ENCODE results near the gene MAP1B. TPM values are rescaled to one million over a fixed set of nuclear protein-coding genes. Genes with fewer than 3 reads are reported as not detected.

Gene MAP1B
- total and polyA plus RNA-seq, 7 experiments from 2014 or later = 0.06 to 0.21 (median 0.10) TPM; not detected in 4

GRCh38 chr5:72147569-72147968, 40.3 kb downstream of the MAP1B start:
- CTCF ChIA-PET = no interaction called here
- no peak overlapping the region for H3K27ac Mint-ChIP-seq
- no peak overlapping the region for H3K27ac ChIP-seq (ENCODE audit: low read depth, low read length)

GRCh38 chr5:72149742-72150141, 42.5 kb downstream of the MAP1B start:
- H3K9me3 ChIP-seq (ENCODE audit: control insufficient read depth in 2 of 3, low read length in 3 of 3) = no peaks in the 10 kb centered on the region
- no peak overlapping the region for H3K4me3 Mint-ChIP-seq
- no peak overlapping the region for H3K27ac Mint-ChIP-seq
- intact Hi-C loops (cut with micrococcal nuclease) = no loop called here
- DNase-seq (no peak), ATAC-seq (no peak)
- H3K36me3 Mint-ChIP-seq = no peaks in the 10 kb centered on the region
- H3K36me3 ChIP-seq (ENCODE audit: control insufficient read depth in 2 of 3, insufficient read depth in 3 of 3, low read length in 3 of 3) = no peaks in the 10 kb centered on the region
- no peaks in the 10 kb centered on the region for H3K9me3 Mint-ChIP-seq
- H3K4me1 Mint-ChIP-seq = no peaks in the 10 kb centered on the region
- peaks cover 0 to 28% (median 0%) of the 10 kb centered on the region in 5 donors for H3K27me3 Mint-ChIP-seq
- no peak overlapping the region for H3K27ac ChIP-seq (ENCODE audit: low read depth, low read length)
- CTCF ChIA-PET = no interaction called here
- POLR2A ChIA-PET = interaction anchor here (0.6 kb wide), 1 partner anchor 86 kb away, joined by 3 read pairs; no protein-coding TSS in a partner anchor
- H3K27me3 ChIP-seq (ENCODE audit: control insufficient read depth in 2 of 2, insufficient read depth in 2 of 2, low read length in 2 of 2) = peaks cover 0 to 3% of the 10 kb centered on the region in 2 donors
- no peaks in the 10 kb centered on the region for H3K4me1 ChIP-seq (ENCODE audit: control insufficient read depth in 2 of 2, insufficient read depth in 2 of 2, low read length in 2 of 2)
- no peak overlapping the region for H3K4me3 ChIP-seq (ENCODE audit: low read length)

More at GRCh38 chr5:72147569-72147968, 40.3 kb downstream of the MAP1B start:
- no peaks in the 10 kb centered on the region for H3K9me3 ChIP-seq (ENCODE audit: control insufficient read depth in 2 of 3, low read length in 3 of 3)
- Mint-ChIP-seq H3K9me3 (no peaks in the 10 kb centered on the region), H3K36me3 (no peaks in the 10 kb centered on the region), H3K27me3 (peaks cover 0 to 33% (median 0%) of the 10 kb centered on the region in 5 donors), H3K4me3 (no peak overlapping the region), H3K4me1 (no peaks in the 10 kb centered on the region)
- intact Hi-C loops (cut with micrococcal nuclease) = no loop called here
- DNase-seq (no peak), ATAC-seq (no peak)
- H3K27me3 ChIP-seq (ENCODE audit: control insufficient read depth in 2 of 2, insufficient read depth in 2 of 2, low read length in 2 of 2) = peaks cover 0 to 3% of the 10 kb centered on the region in 2 donors
- H3K4me3 ChIP-seq (ENCODE audit: low read length) = no peak overlapping the region
- no peaks in the 10 kb centered on the region for H3K4me1 ChIP-seq (ENCODE audit: control insufficient read depth in 2 of 2, insufficient read depth in 2 of 2, low read length in 2 of 2)
- no peaks in the 10 kb centered on the region for H3K36me3 ChIP-seq (ENCODE audit: control insufficient read depth in 2 of 3, insufficient read depth in 3 of 3, low read length in 3 of 3)
- POLR2A ChIA-PET = no interaction called here

GRCh38 chr5:72151169-72151568, 43.9 kb downstream of the MAP1B start:
- H3K4me1 ChIP-seq (ENCODE audit: control insufficient read depth in 2 of 2, insufficient read depth in 2 of 2, low read length in 2 of 2) = no peaks in the 10 kb centered on the region
- no peak overlapping the region for H3K27ac ChIP-seq (ENCODE audit: low read depth, low read length)
- intact Hi-C loops (cut with micrococcal nuclease) = no loop called here

GRCh38 chr5:72151646-72152045, 44.4 kb downstream of the MAP1B start:
- ChIA-PET CTCF (no interaction called here), POLR2A (no interaction called here)
- Histone ChIP-seq H3K27me3 (ENCODE audit: control insufficient read depth in 2 of 2, insufficient read depth in 2 of 2, low read length in 2 of 2) (no peaks in the 10 kb centered on the region), H3K27ac (ENCODE audit: low read depth, low read length) (no peak overlapping the region), H3K4me1 (ENCODE audit: control insufficient read depth in 2 of 2, insufficient read depth in 2 of 2, low read length in 2 of 2) (no peaks in the 10 kb centered on the region), H3K4me3 (ENCODE audit: low read length) (no peak overlapping the region), H3K36me3 (ENCODE audit: control insufficient read depth in 2 of 3, insufficient read depth in 3 of 3, low read length in 3 of 3) (no peaks in the 10 kb centered on the region), H3K9me3 (ENCODE audit: control insufficient read depth in 2 of 3, low read length in 3 of 3) (no peaks in the 10 kb centered on the region)
- Mint-ChIP-seq H3K9me3 (no peaks in the 10 kb centered on the region), H3K27ac (no peak overlapping the region), H3K4me3 (no peak overlapping the region), H3K4me1 (no peaks in the 10 kb centered on the region), H3K27me3 (peaks cover 0 to 23% (median 3%) of the 10 kb centered on the region in 5 donors), H3K36me3 (no peaks in the 10 kb centered on the region)
- DNase-seq = no peak
- intact Hi-C loops (cut with micrococcal nuclease) = no loop called here
- no peak for ATAC-seq

More at GRCh38 chr5:72151169-72151568, 43.9 kb downstream of the MAP1B start:
- DNase-seq (no peak), ATAC-seq (no peak)
- no peak overlapping the region for H3K4me3 Mint-ChIP-seq
- no peaks in the 10 kb centered on the region for H3K36me3 Mint-ChIP-seq
- peaks cover 0 to 22% (median 3%) of the 10 kb centered on the region in 5 donors for H3K27me3 Mint-ChIP-seq
- no peak overlapping the region for H3K4me3 ChIP-seq (ENCODE audit: low read length)
- no peak overlapping the region for H3K27ac Mint-ChIP-seq
- H3K4me1 Mint-ChIP-seq = no peaks in the 10 kb centered on the region
- POLR2A ChIA-PET = no interaction called here
- no peaks in the 10 kb centered on the region for H3K9me3 ChIP-seq (ENCODE audit: control insufficient read depth in 2 of 3, low read length in 3 of 3)
- no peaks in the 10 kb centered on the region for H3K36me3 ChIP-seq (ENCODE audit: control insufficient read depth in 2 of 3, insufficient read depth in 3 of 3, low read length in 3 of 3)
- no peaks in the 10 kb centered on the region for H3K27me3 ChIP-seq (ENCODE audit: control insufficient read depth in 2 of 2, insufficient read depth in 2 of 2, low read length in 2 of 2)
- CTCF ChIA-PET = no interaction called here
- H3K9me3 Mint-ChIP-seq = no peaks in the 10 kb centered on the region

GRCh38 chr5:72152545-72152944, 45.3 kb downstream of the MAP1B start:
- Mint-ChIP-seq H3K9me3 (no peaks in the 10 kb centered on the region), H3K36me3 (no peaks in the 10 kb centered on the region), H3K4me1 (no peaks in the 10 kb centered on the region), H3K4me3 (no peak overlapping the region), H3K27me3 (peaks cover 4 to 25% (median 7%) of the 10 kb centered on the region in 5 donors), H3K27ac (no peak overlapping the region)
- no peak for ATAC-seq
- intact Hi-C loops (cut with micrococcal nuclease) = no loop called here
- Histone ChIP-seq H3K9me3 (ENCODE audit: control insufficient read depth in 2 of 3, low read length in 3 of 3) (no peaks in the 10 kb centered on the region), H3K4me1 (ENCODE audit: control insufficient read depth in 2 of 2, insufficient read depth in 2 of 2, low read length in 2 of 2) (no peaks in the 10 kb centered on the region), H3K4me3 (ENCODE audit: low read length) (no peak overlapping the region), H3K27me3 (ENCODE audit: control insufficient read depth in 2 of 2, insufficient read depth in 2 of 2, low read length in 2 of 2) (no peaks in the 10 kb centered on the region), H3K27ac (ENCODE audit: low read depth, low read length) (no peak overlapping the region), H3K36me3 (ENCODE audit: control insufficient read depth in 2 of 3, insufficient read depth in 3 of 3, low read length in 3 of 3) (no peaks in the 10 kb centered on the region)
- ChIA-PET CTCF (no interaction called here), POLR2A (no interaction called here)
- DNase-seq = no peak

- DNase-seq = no peak
- Mint-ChIP-seq H3K36me3 (no peaks in the 10 kb centered on the region), H3K9me3 (no peaks in the 10 kb centered on the region), H3K4me3 (no peak overlapping the region), H3K4me1 (no peaks in the 10 kb centered on the region), H3K27me3 (peaks cover 4 to 20% (median 7%) of the 10 kb centered on the region in 5 donors), H3K27ac (no peak overlapping the region)
- no peaks in the 10 kb centered on the region for H3K4me1 ChIP-seq (ENCODE audit: control insufficient read depth in 2 of 2, insufficient read depth in 2 of 2, low read length in 2 of 2)
- CTCF ChIA-PET = no interaction called here
- no peak for ATAC-seq
- intact Hi-C loops (cut with micrococcal nuclease) = no loop called here
- POLR2A ChIA-PET = no interaction called here
- H3K9me3 ChIP-seq (ENCODE audit: control insufficient read depth in 2 of 3, low read length in 3 of 3) = no peaks in the 10 kb centered on the region
- no peaks in the 10 kb centered on the region for H3K27me3 ChIP-seq (ENCODE audit: control insufficient read depth in 2 of 2, insufficient read depth in 2 of 2, low read length in 2 of 2)
- no peak overlapping the region for H3K27ac ChIP-seq (ENCODE audit: low read depth, low read length)
- no peak overlapping the region for H3K4me3 ChIP-seq (ENCODE audit: low read length)
- H3K36me3 ChIP-seq (ENCODE audit: control insufficient read depth in 2 of 3, insufficient read depth in 3 of 3, low read length in 3 of 3) = no peaks in the 10 kb centered on the region
Observed at GRCh38 chr5:72153551-72153950, 46.3 kb downstream of the MAP1B start.

GRCh38 chr5:72154076-72154756, 46.9 kb downstream of the MAP1B start:
- Mint-ChIP-seq H3K27me3 (peaks cover 4 to 16% (median 7%) of the 10 kb centered on the region in 5 donors), H3K9me3 (no peaks in the 10 kb centered on the region), H3K4me3 (no peak overlapping the region), H3K27ac (no peak overlapping the region), H3K36me3 (no peaks in the 10 kb centered on the region), H3K4me1 (no peaks in the 10 kb centered on the region)
- DNase-seq (no peak), ATAC-seq (no peak)
- ChIA-PET POLR2A (no interaction called here), CTCF (interaction anchor here (0.6 kb wide), 1 partner anchor 38 kb away, joined by 3 read pairs; no protein-coding TSS in a partner anchor)
- Histone ChIP-seq H3K4me3 (ENCODE audit: low read length) (no peak overlapping the region), H3K27ac (ENCODE audit: low read depth, low read length) (no peak overlapping the region), H3K9me3 (ENCODE audit: control insufficient read depth in 2 of 3, low read length in 3 of 3) (no peaks in the 10 kb centered on the region), H3K36me3 (ENCODE audit: control insufficient read depth in 2 of 3, insufficient read depth in 3 of 3, low read length in 3 of 3) (no peaks in the 10 kb centered on the region), H3K27me3 (ENCODE audit: control insufficient read depth in 2 of 2, insufficient read depth in 2 of 2, low read length in 2 of 2) (no peaks in the 10 kb centered on the region), H3K4me1 (ENCODE audit: control insufficient read depth in 2 of 2, insufficient read depth in 2 of 2, low read length in 2 of 2) (no peaks in the 10 kb centered on the region)
- intact Hi-C loops (cut with micrococcal nuclease) = no loop called here
